Measurements from ENCODE around the gene FAM83E. TPM values are rescaled to one million over a fixed set of nuclear protein-coding genes. Genes with fewer than 3 reads are reported as not detected.

Gene FAM83E
- total RNA-seq, 1 donor from 2014 or later: not detected

DNA sequence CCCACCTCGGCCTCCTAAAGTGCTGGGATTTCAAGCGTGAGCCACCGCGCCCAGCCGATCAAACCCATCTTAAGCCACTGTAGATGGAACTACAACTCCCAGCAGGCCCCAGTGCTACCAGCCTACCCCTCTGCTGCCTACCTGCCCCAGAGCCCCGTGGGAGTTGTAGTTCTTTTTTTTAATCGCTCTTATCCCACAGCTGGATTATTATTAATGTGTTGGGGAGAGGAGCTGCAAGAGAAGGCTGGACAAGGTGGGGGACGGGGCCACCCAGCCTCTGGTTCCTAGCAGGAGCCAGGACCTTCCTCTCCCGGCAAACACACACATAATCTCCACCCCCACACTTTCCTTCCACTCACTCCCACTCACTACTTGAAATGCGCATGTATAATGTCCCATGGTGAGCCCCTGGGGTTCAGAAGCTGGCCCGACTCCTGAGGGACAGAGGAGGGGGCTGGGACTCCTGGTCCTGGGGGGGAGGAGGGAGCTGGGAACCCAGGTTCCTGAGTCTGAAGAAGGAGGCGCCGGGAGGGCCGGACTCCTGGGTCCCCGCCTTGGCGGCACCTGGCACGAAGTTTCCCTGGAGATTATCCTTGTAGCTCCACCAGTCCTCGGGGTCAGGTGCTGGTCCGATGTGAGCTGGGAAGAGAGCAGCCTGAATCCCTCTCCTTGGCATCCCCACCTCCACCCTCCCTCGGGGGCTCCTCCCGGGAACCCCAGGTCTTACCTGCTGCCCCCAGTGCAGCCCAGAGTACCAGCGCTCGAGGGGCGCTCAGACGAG, 30.2 kb upstream of the FAM83E start:
- peak; percentile 78 for ATAC-seq (ENCODE audit: poor library complexity)
- DNase-seq: peak; percentile 79
- intact Hi-C loops (cut with DNase I): loop anchor here (10.0 kb wide), 1 partner anchor 90 kb away; no protein-coding TSS in a partner anchor

DNA sequence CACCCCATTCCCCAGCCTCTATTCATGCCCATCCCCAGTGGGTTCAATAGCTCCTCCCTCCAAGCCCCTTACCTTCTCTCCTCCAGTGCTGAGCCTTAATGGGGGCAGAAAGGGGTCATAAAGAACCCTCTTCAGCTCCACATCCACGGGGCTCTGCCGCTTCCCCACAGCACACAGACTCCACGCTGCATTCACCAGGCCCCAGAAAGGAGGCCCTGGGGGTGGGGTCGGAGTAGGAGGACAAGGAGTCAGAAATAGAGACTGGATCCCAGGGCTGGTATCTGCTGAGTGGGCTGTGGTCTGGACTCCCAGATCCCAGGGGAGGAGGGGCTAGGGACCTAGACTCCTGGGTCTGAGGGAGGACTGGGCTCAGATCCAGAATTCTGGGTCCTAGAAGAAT, 29.5 kb upstream of the FAM83E start:
- intact Hi-C loops (cut with DNase I): loop anchor here (10.0 kb wide), 1 partner anchor 90 kb away; no protein-coding TSS in a partner anchor
- no peak for DNase-seq
- ATAC-seq (ENCODE audit: poor library complexity): no peak

DNA sequence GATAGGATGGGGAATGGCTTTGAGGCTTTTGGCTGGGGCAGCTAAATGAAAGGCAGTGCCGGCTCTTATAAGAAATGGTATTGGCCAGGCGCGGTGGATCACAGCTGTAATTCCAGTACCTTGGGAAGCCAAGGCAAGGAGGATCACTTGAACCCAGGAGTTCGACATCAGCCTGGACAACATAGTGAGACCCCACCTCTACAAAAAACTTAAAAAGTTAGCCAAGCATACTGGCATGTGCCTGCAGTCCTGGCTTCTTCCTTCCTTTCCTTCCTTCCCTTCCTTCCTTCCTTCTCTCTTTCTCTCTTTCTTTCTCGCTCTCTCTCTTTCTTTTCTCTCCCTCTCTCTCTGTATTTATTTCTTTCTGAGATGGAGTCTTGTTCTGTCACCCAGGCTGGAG, 28.0 kb upstream of the FAM83E start:
- intact Hi-C loops (cut with DNase I): loop anchor here (10.0 kb wide), 1 partner anchor 92 kb away; no protein-coding TSS in a partner anchor
- ATAC-seq (ENCODE audit: poor library complexity) (no peak), DNase-seq (no peak)

DNA sequence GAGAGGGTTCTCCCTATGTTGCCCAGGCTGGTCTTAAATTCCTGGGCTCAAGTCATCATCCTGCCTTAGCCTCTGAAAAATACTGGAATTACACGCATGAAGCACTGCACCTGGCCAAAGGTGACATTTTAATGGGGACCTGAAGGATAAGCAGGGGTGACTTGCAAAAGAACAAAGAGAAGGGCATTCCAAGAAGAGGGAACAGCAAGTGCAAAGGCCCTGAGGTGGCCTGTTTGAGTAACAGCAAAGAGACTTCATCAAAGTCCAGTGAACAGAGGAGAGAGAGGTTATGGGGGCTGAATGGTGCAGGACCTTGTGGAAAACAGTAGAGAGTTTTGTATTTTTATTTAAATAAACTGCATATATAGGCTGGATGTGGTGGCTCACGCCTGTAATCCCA, 27.0 kb upstream of the FAM83E start:
- intact Hi-C loops (cut with DNase I): loop anchor here (10.0 kb wide), 1 partner anchor 93 kb away; no protein-coding TSS in a partner anchor
- ATAC-seq (ENCODE audit: poor library complexity): no peak
- no peak for DNase-seq

DNA sequence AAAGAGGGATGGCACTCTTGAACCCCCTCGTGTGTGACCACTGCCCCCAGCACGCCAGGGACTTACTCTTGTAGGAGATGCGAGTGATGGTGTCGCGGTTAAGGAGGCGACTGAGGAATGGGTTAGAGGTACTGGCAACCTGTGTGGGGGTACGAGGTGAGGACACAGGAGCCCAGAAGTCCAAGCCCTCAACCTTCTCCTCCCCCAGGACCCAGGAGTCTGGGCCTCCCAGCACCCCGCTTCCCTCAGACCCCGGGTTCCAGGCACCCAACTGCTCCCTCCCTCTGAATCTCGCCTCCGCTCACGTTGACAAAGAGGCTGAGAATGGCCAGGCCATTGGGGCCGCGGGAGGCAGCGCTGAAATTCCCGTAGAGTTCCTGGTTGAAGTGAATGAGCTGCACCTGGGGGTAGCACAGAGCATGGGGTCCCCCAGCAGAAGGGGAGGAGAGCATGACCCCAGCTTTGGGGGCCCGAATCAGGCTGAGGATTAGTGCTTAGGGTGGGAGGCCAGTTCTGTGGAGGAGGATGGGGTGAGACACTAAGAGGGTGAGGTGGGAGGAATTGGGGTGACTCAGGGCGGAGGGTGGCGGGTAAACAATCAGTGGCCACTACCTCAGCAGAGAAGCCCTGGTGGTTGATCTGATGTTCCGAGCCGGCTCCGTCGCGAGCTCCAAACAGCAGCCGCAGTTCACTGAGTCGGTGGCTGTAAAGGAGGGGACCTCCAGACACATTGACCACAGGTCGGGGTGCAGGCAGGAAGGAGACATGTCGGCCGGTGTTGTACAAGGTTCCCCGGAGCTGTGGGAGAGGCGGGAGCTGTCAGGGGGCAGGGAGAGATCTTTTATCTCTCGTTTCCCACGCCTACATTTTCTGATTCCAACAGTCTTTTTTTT, 24.9 kb upstream of the FAM83E start:
- intact Hi-C loops (cut with DNase I): loop anchor here (10.0 kb wide), 1 partner anchor 95 kb away; no protein-coding TSS in a partner anchor
- DNase-seq (no peak), ATAC-seq (ENCODE audit: poor library complexity) (no peak)

DNA sequence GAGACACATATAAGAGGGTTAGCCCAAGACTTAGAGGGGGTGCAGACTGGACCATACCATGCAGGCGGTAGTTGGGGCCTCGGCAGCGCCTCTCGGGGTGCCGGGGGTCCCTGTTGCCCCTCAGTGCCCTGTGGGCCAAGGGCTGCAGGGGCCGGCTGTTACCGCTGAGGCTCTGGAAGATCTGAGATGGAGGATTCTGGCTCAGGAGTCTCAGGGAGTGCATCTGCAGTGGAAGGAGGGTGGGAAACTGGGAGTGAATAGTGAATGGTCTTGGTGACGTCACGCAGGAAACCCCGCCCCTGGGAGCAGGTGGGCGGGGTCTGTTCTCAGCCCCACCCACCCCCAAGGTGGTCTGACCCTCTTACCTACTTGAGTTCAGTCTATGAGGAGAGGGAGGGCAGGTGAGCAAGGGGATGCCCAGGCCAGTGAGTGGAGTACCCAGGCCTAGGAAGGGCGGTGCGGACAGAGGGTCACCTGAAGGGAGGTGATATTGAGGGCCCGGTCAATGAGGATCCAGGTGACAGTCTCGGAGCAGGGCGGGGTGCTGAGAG, 24.0 kb upstream of the FAM83E start:
- DNase-seq (no peak), ATAC-seq (ENCODE audit: poor library complexity) (no peak)
- intact Hi-C loops (cut with DNase I): no loop called here

DNA sequence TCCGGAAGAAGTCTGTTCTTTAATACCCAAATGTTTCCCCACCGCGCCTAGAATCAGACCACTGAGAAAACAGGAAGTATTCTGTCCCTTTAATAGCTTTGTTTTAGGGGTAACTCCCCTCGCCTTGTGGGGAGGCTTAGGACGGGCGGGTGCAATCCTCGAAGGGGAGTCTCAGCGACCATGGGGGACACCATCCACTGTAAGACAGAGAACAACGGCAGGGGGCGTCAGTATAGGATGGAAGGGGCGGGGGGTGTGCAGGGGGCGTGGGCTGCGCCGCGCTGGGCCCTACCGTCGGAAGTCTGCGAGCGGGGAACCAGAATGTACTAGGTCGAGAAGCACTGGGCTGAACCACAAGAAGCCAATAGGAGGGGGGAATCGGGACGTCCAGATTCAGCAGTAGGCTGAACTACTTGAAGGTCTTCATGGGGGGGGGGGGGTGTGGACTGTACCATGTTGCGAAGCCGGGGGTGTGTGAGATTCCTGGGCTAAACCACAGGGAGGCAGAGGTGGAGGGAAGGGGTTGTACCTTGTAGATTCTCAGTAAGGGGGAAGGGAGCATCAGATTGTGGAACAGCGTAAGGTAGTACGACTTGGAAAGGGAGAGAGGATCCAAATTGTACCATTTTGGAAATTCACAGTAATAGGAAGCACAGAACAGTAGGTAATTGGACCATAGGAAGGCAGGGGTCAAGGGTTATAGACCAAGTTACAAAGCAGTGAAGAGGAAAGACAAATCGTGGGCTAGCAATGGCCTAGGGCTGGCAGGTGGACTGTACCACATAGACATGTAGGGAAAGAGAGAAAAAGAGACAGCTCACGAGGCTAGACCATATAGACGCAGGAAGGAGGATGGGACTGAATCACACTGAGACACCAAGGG, 23.3 kb upstream of the FAM83E start:
- intact Hi-C loops (cut with DNase I): no loop called here
- ATAC-seq (ENCODE audit: poor library complexity): peak; percentile 42

DNA sequence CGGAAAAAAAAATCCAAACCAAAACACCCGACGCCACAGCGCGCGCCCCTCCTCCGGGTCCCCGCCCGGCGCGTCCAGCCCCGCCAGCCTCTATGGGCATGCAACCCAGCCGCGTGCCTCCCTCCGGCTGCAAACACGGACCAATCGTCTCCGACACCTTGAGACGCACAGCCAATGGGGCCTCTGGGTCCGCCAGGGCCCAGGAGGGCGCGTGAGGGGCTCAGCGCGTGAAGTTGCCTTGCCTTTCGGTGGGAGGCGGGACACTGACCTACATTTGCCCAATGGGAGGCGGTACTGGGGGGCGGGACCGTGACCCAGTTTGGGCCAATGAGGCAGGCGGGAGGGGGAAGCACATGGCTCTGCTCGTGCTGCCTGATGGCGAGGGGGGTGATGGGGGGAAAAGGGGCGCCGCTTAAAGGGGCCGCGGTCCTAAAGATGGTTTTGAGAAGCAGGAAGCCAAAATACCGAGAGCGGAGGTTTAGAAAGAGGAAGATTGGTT, 22.6 kb upstream of the FAM83E start:
- ATAC-seq (ENCODE audit: poor library complexity): peak; percentile 78
- peak; percentile 99 for DNase-seq
- intact Hi-C loops (cut with DNase I): no loop called here

More for the DNA sequence above, 23.3 kb upstream of the FAM83E start:
- peak; percentile 83 for DNase-seq

DNA sequence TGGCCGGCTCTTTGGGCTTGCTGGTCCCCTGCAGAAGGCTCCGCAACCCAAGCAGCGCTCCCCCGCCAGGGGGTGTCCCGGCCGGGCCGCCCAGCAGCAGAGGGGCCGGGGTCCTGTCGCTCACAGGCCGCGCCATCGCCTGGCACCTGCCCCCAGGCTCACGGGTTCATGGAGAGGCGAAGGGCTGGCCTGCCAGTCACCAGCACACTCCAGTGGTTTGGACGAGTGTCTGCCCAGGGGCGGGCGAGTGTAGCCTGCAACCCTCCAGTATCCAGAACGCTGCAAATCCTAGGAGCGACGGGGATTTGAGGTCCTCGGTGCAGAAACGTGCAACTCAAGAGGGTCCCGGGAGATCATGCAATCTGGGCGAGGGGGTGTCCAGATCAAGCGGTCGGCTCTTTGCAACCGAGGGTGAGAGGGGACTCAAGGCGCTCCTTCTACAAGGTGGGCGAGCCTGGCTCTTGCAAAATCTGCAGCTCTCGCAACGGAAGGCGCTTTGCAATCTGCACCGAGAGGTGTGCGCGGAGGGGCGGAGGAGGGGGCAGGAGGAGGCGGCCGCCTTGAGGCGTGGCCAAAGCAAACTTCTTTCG, 22.1 kb upstream of the FAM83E start, which contains the start of gene DBP:
Gene DBP, minus strand, starts transcription at position 521 of the 590 bp plus-strand sequence. Its CDS starts 385 bp downstream, at position 136.
- DNase-seq (peak; percentile 76), ATAC-seq (ENCODE audit: poor library complexity) (peak; percentile 6)
- intact Hi-C loops (cut with DNase I): no loop called here

DNA sequence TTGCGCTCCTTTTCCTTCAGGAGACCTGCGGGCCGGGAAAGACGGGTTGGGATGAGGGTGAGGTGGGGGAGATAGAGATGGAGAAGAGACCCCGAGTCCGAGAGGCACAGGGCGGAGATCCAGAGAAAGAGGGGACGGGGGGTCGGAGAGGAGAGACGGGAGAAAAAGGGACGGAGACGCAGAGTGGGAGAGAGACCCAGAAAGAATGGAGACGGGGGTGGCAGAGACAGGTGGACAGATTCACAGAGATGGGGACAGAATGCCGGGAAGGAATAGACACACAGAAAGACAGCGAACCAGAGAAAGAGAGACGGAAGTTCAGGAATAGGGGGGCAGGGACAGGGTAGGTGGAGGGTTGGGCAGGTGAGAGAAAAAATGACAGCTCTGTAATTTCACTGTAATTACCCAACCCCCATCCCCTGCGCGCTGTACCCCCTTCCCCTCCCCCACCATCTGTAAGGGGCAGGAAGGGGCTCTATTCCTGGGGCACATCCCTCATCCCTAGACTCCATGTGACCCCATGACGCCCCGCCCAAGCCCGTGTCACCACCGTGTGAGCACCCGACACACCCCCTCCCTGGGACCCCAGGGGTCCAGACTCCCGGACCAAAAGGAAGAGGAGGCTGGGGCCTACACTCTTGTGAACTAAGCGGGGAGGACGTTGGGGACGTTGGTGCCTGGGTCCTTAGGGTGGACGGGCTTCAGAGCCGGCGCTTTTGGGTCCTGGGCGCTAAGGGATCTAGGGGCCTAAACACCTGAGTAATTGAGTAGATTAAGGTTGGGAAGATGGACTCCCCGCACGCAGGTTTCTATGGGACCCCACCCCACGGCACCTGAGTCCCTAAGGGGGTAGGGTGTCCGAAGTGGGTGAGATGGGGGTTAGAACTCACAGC, 21.3 kb upstream of the FAM83E start:
- ATAC-seq (ENCODE audit: poor library complexity) (no peak), DNase-seq (no peak)
- intact Hi-C loops (cut with DNase I): no loop called here

DNA sequence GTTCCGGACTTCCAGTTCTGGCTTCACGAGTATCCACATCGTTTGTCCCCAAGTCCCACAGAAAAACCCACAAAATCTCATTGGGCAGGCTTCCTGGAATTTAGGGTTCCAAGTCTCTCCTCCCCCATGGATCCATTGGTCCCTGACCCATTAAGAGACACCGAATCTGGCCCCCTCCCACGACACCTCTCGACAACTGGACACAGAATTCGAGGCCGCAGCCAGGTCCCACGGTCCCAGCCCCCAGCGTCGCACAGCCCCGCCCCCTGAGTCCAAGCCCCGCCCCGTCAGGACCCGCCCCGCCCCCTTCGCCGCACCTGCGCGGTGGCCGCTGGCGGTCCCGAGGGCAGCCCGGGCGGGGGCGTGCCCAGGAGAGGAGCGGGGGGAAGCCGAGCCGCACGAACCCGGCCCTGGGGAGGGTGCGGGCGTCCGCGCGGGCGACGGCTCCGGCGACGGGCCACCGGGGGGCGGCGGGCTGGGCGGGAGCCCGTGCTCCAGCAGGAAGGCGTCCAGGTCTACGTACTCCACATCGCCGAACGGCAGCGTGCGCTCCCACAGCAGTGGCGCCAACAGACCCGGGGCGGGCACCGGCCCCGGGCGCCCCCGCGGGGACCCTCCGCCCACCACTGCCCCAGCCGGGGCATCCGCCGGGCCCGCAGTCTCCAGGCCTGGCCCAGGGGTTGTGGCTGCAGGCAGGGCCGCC, 20.5 kb upstream of the FAM83E start:
- peak; percentile 58 for ATAC-seq (ENCODE audit: poor library complexity)
- intact Hi-C loops (cut with DNase I): no loop called here
- DNase-seq: peak; percentile 79

DNA sequence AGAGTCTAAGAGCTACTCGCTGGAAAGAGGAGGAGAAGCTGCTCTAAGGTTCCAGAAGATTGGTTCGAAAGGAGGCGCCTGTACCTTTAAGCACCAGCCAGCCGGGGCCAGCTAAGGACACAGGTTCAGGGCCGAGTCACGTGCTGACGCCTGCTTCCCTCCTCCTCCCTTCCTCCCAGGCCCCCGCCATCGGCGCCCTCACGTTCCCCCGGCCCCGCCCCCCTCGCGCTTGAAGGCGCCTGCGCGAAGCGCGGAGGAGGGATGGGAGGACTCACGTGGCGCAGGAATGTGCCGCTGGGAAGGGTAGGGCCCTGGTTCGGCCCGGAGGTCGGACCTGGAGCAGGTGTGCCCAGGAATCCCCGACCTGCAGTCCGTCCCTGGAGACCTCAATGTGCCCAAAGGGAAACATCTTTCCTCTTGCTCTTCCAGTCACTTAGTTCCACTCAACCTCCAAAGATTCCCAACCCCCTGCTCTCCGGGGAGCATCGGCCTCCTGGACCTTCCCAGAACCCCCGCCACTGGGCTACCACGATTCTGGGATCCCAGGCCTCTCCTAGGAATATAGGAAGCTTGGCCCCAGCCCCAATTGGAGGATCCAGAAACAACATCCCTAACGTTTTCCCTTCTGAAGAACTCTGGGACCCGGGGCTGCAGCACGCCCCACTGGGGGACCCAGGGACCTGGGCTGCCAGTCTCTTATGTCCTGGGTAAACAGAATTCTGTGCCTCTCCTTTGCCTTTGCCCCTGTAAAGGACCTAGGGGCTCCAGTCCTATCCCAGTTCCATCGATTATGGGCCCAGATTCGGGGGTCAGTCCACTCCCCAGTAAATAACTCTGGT, 19.8 kb upstream of the FAM83E start:
- peak; percentile 62 for ATAC-seq (ENCODE audit: poor library complexity)
- DNase-seq: peak; percentile 98
- intact Hi-C loops (cut with DNase I): no loop called here

DNA sequence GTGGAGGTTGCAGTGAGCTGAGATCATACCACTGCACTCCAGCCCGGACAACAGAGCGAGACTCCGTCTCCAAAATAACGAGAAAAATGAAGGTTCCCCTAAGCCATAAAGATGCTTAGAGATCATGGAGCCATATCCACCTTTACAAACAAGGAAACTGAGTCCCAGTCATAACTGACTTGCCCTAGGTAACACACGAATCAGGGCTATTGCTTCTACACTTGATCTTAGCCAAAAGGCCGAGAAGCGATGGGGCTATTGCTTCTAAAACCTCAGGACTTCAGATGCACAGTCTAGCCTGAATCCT, 19.1 kb upstream of the FAM83E start:
- ATAC-seq (ENCODE audit: poor library complexity): no peak
- intact Hi-C loops (cut with DNase I): no loop called here

DNA sequence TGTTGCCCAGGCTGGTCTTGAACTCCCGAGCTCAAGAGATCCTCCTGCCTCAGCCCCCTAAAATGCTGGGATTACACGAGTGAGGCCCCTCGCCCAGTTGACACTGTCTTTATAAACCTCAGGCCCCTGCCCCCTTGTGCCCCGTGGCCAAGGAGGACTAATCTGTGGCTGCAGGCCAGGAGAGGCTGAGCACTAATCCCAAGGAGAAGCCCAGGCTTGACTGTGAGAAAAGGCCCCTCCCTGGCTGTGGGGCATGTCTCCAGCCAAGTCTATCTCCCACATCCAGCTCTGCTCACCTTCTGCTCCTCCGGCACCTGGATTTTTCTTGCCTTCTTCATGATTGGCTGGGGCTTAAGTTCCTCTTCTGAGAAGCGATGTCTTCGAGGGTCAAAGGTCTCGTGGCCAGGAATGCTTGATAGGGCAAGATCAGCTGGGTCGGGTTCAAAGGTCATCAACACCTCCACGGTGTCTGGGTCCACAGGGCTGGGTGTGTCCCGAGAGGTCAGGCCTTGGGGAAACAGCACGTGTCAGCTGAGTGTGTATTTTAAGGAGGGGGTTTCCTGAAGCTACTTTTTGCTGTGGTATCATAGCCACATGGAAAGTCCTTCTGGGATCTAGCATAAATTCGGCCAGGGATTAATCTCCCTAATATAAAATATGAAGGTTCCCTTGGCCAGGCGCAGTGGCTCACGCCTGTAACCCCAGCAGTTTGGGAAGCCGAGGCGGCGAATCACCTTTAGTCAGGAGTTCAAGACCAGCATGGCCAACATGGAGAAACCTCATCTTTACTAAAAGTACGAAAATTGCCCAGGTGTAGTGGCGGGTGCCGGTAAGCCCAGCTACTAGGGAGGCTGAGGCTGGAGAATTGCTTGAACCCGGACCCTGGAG, 18.5 kb upstream of the FAM83E start:
- ATAC-seq (ENCODE audit: poor library complexity) (no peak), DNase-seq (peak; percentile 49)

More for the DNA sequence above, 19.1 kb upstream of the FAM83E start:
- no peak for DNase-seq

More for the DNA sequence above, 18.5 kb upstream of the FAM83E start:
- intact Hi-C loops (cut with DNase I): no loop called here

Data from Right ventricle myocardium superior (tissue), 1 donor.